ENCODE results near the gene RNF8.
"Not testable (repeated sequence)": the region's sequence is repeated elsewhere in the genome, so short reads cannot be mapped to it uniquely, and the experiment has no call there.

The RNF8 gene

DNA sequence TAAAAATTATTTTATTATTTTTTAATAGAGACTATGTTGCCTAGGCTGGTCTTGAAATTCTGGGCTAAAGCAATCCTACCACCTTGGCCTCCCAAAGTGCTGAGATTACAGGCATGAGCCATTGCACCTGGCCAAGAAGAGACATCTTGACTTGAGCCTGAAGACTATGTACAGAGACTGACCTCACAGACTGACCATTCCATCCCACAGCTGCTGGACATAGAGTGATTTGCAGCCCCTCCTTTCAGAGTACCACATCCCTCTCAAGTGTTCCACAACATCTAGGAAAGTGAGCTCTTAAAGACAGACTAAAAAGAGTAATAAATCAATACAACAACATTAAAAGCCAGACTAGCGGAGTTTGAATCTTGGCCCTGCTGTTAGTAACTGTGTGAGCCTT, 39.0 kb downstream of the RNF8 start:
- TF ChIP-seq, protein P1, sequence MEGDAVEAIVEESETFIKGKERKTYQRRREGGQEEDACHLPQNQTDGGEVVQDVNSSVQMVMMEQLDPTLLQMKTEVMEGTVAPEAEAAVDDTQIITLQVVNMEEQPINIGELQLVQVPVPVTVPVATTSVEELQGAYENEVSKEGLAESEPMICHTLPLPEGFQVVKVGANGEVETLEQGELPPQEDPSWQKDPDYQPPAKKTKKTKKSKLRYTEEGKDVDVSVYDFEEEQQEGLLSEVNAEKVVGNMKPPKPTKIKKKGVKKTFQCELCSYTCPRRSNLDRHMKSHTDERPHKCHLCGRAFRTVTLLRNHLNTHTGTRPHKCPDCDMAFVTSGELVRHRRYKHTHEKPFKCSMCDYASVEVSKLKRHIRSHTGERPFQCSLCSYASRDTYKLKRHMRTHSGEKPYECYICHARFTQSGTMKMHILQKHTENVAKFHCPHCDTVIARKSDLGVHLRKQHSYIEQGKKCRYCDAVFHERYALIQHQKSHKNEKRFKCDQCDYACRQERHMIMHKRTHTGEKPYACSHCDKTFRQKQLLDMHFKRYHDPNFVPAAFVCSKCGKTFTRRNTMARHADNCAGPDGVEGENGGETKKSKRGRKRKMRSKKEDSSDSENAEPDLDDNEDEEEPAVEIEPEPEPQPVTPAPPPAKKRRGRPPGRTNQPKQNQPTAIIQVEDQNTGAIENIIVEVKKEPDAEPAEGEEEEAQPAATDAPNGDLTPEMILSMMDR (conservative IDR thresholded peaks at IDR 0.05; ENCODE audit: low read depth): no peak
- ChIA-PET POLR2A (ENCODE audit: low non-redundant PET) (no interaction called here), CTCF (no interaction called here)
- no peak overlapping the region for H3K27ac ChIP-seq
- no peak for DNase-seq (ENCODE audit: low spot score)

DNA sequence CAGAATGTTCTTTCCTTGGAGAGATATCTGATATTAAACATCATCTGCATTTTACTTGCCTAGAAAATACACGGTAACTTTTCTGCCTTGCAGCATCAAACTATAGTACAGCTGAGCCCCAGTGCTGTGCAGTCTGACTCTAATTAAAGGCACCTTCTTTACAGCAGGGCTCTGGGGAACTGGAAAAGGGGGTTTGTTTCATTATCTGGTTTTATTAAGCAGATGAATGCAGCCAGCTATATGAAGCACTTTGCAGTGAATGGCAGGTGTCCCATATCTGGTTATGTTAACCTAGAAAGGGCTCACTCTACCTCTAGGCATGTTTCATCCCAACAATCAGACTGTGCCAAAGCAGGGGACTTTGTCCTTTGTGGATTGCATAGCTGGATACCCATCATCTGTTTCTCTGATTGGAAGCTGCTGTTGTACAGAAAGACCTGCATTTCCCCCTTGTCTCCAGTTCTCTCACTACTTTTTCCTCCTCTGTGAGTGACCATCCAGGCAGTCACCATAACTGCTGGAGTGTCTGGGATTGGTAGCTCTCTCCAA, 39.7 kb downstream of the RNF8 start:
- ChIA-PET CTCF (interaction anchor here (1.1 kb wide), 1 partner anchor 11 kb away, joined by 6 read pairs; no protein-coding TSS in a partner anchor), POLR2A (ENCODE audit: low non-redundant PET) (interaction anchor here (0.6 kb wide), 1 partner anchor 1310 kb away, joined by 6 read pairs; no protein-coding TSS in a partner anchor)
- TF ChIP-seq, protein P1 (conservative IDR thresholded peaks at IDR 0.05; ENCODE audit: low read depth): no peak
- DNase-seq (ENCODE audit: low spot score): no peak
- H3K27ac ChIP-seq: no peak overlapping the region

DNA sequence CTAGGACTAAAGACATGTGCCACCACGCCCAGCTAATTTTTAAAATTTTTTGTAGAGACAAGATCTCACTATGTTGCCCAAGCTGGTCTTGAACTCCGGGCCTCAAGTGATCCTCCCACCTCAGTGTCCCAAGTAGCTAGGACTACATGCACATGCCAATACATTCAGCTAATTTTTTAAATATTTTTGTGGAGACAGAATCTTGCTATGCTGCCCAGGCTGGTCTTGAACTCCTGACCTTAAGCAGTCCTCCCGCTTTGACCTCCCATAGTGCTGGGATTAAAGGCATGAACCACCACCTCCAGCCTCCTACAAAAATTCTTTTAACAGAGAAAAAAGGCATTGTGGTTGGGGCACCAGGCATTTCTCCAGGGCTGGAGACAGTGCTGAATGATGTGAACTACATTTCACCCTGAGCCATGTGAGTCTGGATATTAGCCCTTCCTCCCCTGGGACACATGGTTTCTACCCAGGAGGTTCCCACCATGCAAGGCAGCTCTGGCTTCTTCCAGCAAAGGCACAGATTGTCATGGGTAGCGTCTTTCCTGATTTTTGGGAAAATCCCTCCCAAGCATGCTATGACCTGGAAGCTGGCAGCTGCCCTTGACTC, 42.9 kb downstream of the RNF8 start:
- H3K27ac ChIP-seq: no peak overlapping the region
- TF ChIP-seq, protein P1 (conservative IDR thresholded peaks at IDR 0.05; ENCODE audit: low read depth): no peak
- ChIA-PET CTCF (interaction anchor here (1.0 kb wide), 1 partner anchor 296 kb away, joined by 3 read pairs; no protein-coding TSS in a partner anchor), POLR2A (ENCODE audit: low non-redundant PET) (no interaction called here)
- DNase-seq (ENCODE audit: low spot score): no peak

DNA sequence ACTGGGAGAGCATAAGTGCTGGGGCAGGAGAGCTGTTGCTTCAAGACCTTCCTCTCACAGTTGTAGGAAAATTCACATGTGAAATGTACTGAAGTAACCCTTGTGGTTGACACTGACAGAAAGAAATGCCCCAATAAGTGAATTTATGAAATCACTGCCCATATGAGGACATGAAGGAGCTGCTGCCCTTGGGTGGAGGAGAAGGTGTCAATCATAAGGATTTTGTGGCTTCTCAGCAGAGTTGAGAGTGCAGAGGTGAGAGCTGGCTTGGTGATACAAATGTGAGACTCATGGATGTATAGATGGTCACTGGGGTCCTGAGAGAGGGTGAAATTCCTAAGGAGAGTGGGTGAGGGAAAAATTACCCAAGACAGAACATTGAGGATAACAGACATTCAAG, 45.3 kb downstream of the RNF8 start:
- H3K27ac ChIP-seq: no peak overlapping the region
- TF ChIP-seq, protein P1 (conservative IDR thresholded peaks at IDR 0.05; ENCODE audit: low read depth): no peak
- ChIA-PET POLR2A (ENCODE audit: low non-redundant PET) (no interaction called here), CTCF (interaction anchor here (0.7 kb wide), 1 partner anchor 15 kb away, joined by 3 read pairs; no protein-coding TSS in a partner anchor)
- DNase-seq (ENCODE audit: low spot score): no peak

DNA sequence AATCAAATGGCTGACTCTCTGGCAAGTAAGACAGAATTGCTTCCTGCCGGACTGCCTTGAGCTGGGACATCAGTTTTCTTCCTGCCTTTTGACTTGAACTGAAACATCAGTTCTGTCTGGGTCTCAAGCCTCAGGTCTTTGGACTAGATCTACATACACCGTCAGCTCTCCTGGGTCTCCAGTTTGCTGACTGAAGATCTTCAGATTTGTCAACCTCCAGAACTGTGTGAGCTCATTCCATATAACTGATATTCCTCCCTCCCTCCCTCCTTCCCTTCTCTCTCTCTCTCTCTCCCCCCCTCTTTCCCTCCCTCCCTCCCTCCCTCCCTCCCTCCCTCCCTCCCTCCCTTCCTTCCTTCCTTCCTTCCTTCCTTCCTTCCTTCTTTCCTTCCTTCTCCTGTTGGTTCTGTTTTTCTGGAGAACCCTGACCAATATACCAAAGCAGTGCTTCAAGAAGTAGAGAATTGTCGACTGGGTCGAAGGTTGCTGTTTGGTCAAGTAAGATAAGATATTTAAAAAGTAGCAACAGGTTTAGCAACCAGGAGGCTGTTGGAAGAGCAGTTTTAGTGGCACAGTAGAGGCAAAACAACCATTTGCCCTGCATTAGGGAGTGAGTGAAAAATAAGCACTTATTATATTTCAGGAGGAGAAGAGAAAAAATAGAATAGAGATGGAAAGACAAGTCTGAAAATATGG, 46.2 kb downstream of the RNF8 start:
- ChIA-PET POLR2A (ENCODE audit: low non-redundant PET) (no interaction called here), CTCF (interaction anchor here (0.6 to 0.7 kb wide), 2 partner anchors 14 to 97 kb away, joined by 3 read pairs; no protein-coding TSS in a partner anchor)
- TF ChIP-seq, protein P1 (conservative IDR thresholded peaks at IDR 0.05; ENCODE audit: low read depth): no peak
- no peak overlapping the region for H3K27ac ChIP-seq
- no peak for DNase-seq (ENCODE audit: low spot score)

DNA sequence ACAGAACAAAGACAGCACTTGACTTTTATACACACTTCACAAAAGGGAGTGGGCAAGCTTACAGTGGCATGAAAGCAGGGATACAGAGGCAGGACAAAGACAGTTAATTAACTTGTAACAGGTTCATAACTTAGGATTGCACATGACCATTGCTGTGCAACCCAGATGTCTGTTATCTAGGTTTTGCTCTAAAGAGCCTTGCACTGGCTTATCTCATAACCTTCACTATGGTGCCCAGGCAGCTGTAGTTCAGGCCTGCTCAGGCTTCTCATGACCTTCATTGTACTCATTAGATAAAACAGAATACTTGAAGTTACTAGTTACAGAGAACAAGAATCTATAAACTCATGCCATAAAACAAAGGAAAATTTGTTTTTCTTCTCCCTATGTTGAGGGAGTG, 47.9 kb downstream of the RNF8 start:
- POLR2A ChIA-PET (ENCODE audit: low non-redundant PET); DNase-seq (ENCODE audit: low spot score); H3K27ac ChIP-seq; CTCF ChIA-PET: not testable (repeated sequence)
